ENCODE measurements around the gene MTRF1. TPM values are rescaled to one million over a fixed set of nuclear protein-coding genes. Genes with fewer than 3 reads are reported as not detected.

Gene MTRF1
- total RNA-seq, 5 donors from 2014 or later (not counting 1 experiment from before 2014, with no cell fraction given) = 22.1 to 35.5 (median 26.6) TPM

DNA sequence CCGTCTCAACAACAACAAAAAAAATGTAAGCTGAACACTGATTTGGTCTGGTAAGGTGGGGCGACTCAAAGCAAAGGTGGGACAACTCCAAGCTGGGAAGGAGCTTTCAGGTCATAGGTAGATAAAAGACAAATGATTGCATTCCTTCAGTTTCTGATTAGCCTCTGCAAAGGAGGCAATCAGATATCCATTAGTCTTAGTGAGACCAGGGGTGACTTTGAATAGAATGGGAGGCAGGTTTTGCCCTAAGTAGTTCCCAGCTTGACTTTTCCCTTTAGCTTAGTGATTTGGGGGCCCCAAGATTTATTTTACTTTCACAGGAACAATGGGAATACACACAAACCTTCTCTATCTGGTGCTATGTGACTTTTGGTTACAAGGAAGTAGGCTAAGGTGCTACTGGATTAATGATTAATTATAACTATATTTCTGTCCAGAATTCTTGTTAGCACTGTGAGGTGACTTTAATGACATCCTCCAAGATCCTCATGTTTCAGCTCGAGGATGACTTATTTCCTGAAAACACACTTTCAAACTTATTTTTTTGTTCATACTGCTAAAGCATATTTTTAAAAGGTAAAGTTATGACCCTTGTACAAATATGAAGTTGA is 10.6 kb upstream of the MTRF1 start:
- peaks cover 8 to 15% of the 10 kb centered on the region in 2 experiments for H3K4me1 ChIP-seq (ENCODE audit: control insufficient read depth in 1 of 2, extremely low read depth in 1 of 2, insufficient read depth in 2 of 2, low read length in 2 of 2)

GRCh38 chr13:41271456-41272285 is 8.3 kb upstream of the MTRF1 start:
- H3K27ac ChIP-seq (ENCODE audit: low read length) = peak overlapping the region; percentile 53
- 33% methylated on average over 3 of the region's 6 CpGs for WGBS (ENCODE audit: insufficient coverage)
- ATAC-seq (replicated peaks in 1 of 4) (peak; percentile 82 to 91 (median 86)), DNase-seq (peak in 14 of 35 experiments; percentile 1 to 49 (median 16))
- Mint-ChIP-seq H3K4me1 (peaks cover 21 to 29% (median 26%) of the 10 kb centered on the region in 3 donors), H3K36me3 (no peaks in the 10 kb centered on the region), H3K27ac (peak overlapping the region; percentile 96 to 97), H3K27me3 (no peaks in the 10 kb centered on the region), H3K4me3 (peak overlapping the region in 2 of 3 donors; percentile 49 to 69), H3K9me3 (peaks cover 0 to 7% (median 4%) of the 10 kb centered on the region in 3 donors)
- H3K9me3 ChIP-seq = no peaks in the 10 kb centered on the region
- POLR2A ChIA-PET = interaction anchor here in 1 of 2 donors (1.4 kb wide), 1 partner anchor 44 kb away, joined by 3 read pairs; no protein-coding TSS in a partner anchor
- peak overlapping the region in 1 of 2 donors; percentile 40 for H3K4me3 ChIP-seq (ENCODE audit: control insufficient read depth in 1 of 2, extremely low read depth in 1 of 2, low read length in 1 of 2)
- H3K4me1 ChIP-seq (ENCODE audit: control insufficient read depth in 1 of 2, extremely low read depth in 1 of 2, insufficient read depth in 2 of 2, low read length in 2 of 2) = peaks cover 12 to 18% of the 10 kb centered on the region in 2 experiments
- no peaks in the 10 kb centered on the region for H3K36me3 ChIP-seq (ENCODE audit: control insufficient read depth in 2 of 2, extremely low read depth in 1 of 2, insufficient read depth in 1 of 2, low read length in 1 of 2)
- CTCF ChIA-PET = no interaction called here
- no peaks in the 10 kb centered on the region for H3K27me3 ChIP-seq (replicated peaks in 1 of 2; ENCODE audit: control insufficient read depth in 2 of 2, extremely low read depth in 1 of 2, insufficient read depth in 2 of 2, low read length in 1 of 2)

More for the DNA sequence above, 10.6 kb upstream of the MTRF1 start:
- 100% methylated on average over 1 of the region's 3 CpGs for WGBS (ENCODE audit: insufficient coverage)
- no peaks in the 10 kb centered on the region for H3K9me3 ChIP-seq
- peak overlapping the region in 1 of 2 donors; percentile 23 for H3K27ac Mint-ChIP-seq
- no peaks in the 10 kb centered on the region for H3K36me3 Mint-ChIP-seq
- POLR2A ChIA-PET = interaction anchor here in 1 of 2 donors (0.6 kb wide), 1 partner anchor 39 kb away, joined by 3 read pairs; no protein-coding TSS in a partner anchor
- H3K4me3 ChIP-seq (ENCODE audit: control insufficient read depth in 1 of 2, extremely low read depth in 1 of 2, low read length in 1 of 2) = no peak overlapping the region
- H3K9me3 Mint-ChIP-seq = no peaks in the 10 kb centered on the region
- H3K27me3 ChIP-seq (replicated peaks in 1 of 2; ENCODE audit: control insufficient read depth in 2 of 2, extremely low read depth in 1 of 2, insufficient read depth in 2 of 2, low read length in 1 of 2) = no peaks in the 10 kb centered on the region
- peaks cover 20 to 35% (median 31%) of the 10 kb centered on the region in 3 donors for H3K4me1 Mint-ChIP-seq
- H3K27ac ChIP-seq (ENCODE audit: low read length) = no peak overlapping the region
- no peaks in the 10 kb centered on the region for H3K36me3 ChIP-seq (ENCODE audit: control insufficient read depth in 2 of 2, extremely low read depth in 1 of 2, insufficient read depth in 1 of 2, low read length in 1 of 2)
- no peak overlapping the region for H3K4me3 Mint-ChIP-seq
- DNase-seq (no peak), ATAC-seq (replicated peaks in 1 of 4) (no peak)
- CTCF ChIA-PET = interaction anchor here in 1 of 2 donors (0.7 kb wide), 3 partner anchors 11 to 999 kb away, joined by 3 to 4 read pairs (median 3); no protein-coding TSS in a partner anchor
- no peaks in the 10 kb centered on the region for H3K27me3 Mint-ChIP-seq

DNA sequence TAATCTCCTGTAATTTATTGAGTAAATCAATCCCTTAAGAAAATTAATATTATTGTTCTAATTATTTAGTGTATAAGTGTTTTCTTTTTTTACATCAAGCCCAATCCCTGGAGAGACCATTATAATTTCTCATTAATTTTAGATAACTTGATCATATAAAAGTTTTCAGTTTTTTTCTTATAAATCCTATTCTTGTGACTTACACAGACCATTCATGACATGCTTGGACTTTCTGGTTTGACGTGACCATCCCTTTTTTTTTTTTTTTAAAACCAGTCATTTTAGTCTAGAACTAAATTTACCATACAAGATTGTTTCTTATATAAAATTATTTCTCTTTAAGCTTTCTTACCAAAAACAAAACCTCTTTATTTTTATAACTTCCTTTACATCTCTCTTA is 5.4 kb upstream of the MTRF1 start:
- Mint-ChIP-seq H3K27ac (no peak overlapping the region), H3K36me3 (no peaks in the 10 kb centered on the region), H3K4me1 (peaks cover 21 to 28% (median 24%) of the 10 kb centered on the region in 3 donors), H3K4me3 (no peak overlapping the region), H3K9me3 (peaks cover 0 to 7% (median 4%) of the 10 kb centered on the region in 3 donors), H3K27me3 (no peaks in the 10 kb centered on the region)
- Histone ChIP-seq H3K36me3 (ENCODE audit: control insufficient read depth in 2 of 2, extremely low read depth in 1 of 2, insufficient read depth in 1 of 2, low read length in 1 of 2) (no peaks in the 10 kb centered on the region), H3K27ac (ENCODE audit: low read length) (no peak overlapping the region), H3K4me3 (ENCODE audit: control insufficient read depth in 1 of 2, extremely low read depth in 1 of 2, low read length in 1 of 2) (no peak overlapping the region), H3K4me1 (ENCODE audit: control insufficient read depth in 1 of 2, extremely low read depth in 1 of 2, insufficient read depth in 2 of 2, low read length in 2 of 2) (peaks cover 12 to 22% of the 10 kb centered on the region in 2 experiments), H3K27me3 (replicated peaks in 1 of 2; ENCODE audit: control insufficient read depth in 2 of 2, extremely low read depth in 1 of 2, insufficient read depth in 2 of 2, low read length in 1 of 2) (no peaks in the 10 kb centered on the region), H3K9me3 (no peaks in the 10 kb centered on the region)
- ChIA-PET CTCF (interaction anchor here in 1 of 2 donors (0.7 kb wide), 2 partner anchors 13 to 115 kb away, joined by 3 to 7 read pairs; no protein-coding TSS in a partner anchor), POLR2A (interaction anchor here in 1 of 2 donors (0.6 kb wide), 1 partner anchor 59 kb away, joined by 5 read pairs; no protein-coding TSS in a partner anchor)
- WGBS (ENCODE audit: insufficient coverage) = no CpG with 5 or more reads among the region's 1 CpG
- ATAC-seq (replicated peaks in 1 of 4) = no peak
- DNase-seq = peak in 1 of 35 experiments; percentile 22

DNA sequence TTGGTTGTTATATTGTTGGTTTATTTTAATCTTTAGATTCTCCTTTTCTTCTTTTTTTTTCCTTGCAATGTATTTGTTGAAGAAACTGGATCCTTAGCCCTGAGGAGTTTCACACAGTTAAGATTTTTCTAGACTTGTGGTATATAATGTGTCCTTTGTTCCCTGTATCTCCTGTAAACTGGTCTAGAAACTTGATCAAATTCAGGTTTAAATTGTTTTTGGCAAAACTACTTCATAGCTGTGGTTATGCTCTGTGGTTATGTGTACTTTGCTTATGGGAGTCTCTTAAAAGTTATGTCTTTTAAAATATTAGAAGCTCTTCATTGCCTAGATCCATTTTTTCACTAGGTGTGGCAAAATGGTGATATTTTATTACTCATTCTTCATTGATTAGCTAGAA is 3.7 kb upstream of the MTRF1 start:
- no peak for ATAC-seq (replicated peaks in 1 of 4)
- Mint-ChIP-seq H3K9me3 (peaks cover 0 to 7% (median 4%) of the 10 kb centered on the region in 3 donors), H3K27me3 (no peaks in the 10 kb centered on the region), H3K4me3 (peak overlapping the region in 1 of 3 donors; percentile 41), H3K27ac (peak overlapping the region; percentile 70 to 71), H3K4me1 (peaks cover 27 to 33% (median 30%) of the 10 kb centered on the region in 3 donors), H3K36me3 (peaks cover 2% of the 10 kb centered on the region)
- DNase-seq = no peak
- H3K9me3 ChIP-seq = no peaks in the 10 kb centered on the region
- no peak overlapping the region for H3K27ac ChIP-seq (ENCODE audit: low read length)
- H3K4me3 ChIP-seq (ENCODE audit: control insufficient read depth in 1 of 2, extremely low read depth in 1 of 2, low read length in 1 of 2) = no peak overlapping the region
- peaks cover 21 to 23% of the 10 kb centered on the region in 2 experiments for H3K4me1 ChIP-seq (ENCODE audit: control insufficient read depth in 1 of 2, extremely low read depth in 1 of 2, insufficient read depth in 2 of 2, low read length in 2 of 2)
- ChIA-PET CTCF (interaction anchor here (0.6 kb wide), 2 partner anchors 8 to 26 kb away, joined by 4 to 6 read pairs; no protein-coding TSS in a partner anchor), POLR2A (interaction anchor here in 1 of 2 donors (0.6 kb wide), 1 partner anchor 39 kb away, joined by 3 read pairs; no protein-coding TSS in a partner anchor)
- H3K27me3 ChIP-seq (replicated peaks in 1 of 2; ENCODE audit: control insufficient read depth in 2 of 2, extremely low read depth in 1 of 2, insufficient read depth in 2 of 2, low read length in 1 of 2) = no peaks in the 10 kb centered on the region
- no peaks in the 10 kb centered on the region for H3K36me3 ChIP-seq (ENCODE audit: control insufficient read depth in 2 of 2, extremely low read depth in 1 of 2, insufficient read depth in 1 of 2, low read length in 1 of 2)

DNA sequence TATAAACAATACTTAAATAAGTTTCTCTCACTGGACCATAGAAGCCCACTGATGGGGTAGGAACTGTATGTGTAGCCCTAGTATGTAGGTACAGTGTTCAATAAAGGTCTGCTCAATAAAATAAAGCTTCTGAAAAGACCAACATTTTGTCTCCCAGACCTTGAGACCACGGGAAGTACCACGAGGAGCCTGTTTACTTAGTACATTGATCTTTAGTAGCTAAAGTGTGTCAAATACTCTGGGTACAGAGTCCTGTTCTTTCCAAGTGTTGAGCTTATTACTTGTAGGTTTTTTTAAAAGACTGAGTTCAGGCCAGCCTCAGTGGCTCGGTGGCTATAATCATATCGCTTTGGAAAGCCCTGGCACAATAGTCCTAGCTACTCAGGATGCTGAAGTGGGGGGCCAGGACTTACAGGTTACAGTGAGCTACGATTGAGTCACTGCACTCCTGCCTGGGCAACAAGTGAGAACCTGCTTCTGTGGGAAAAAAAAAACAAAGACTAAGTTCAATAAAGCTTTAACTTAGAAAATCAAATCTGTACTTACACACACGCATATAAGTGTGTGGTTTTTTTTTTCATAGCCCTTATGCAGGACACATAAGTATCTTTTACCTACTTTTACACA is 3.4 kb downstream of the MTRF1 start:
- 95% methylated on average over 4 of the region's 6 CpGs for WGBS (ENCODE audit: insufficient coverage)
- Mint-ChIP-seq H3K4me3 (no peak overlapping the region), H3K27ac (no peak overlapping the region), H3K27me3 (no peaks in the 10 kb centered on the region), H3K9me3 (no peaks in the 10 kb centered on the region), H3K36me3 (peaks cover 32% of the 10 kb centered on the region), H3K4me1 (peaks cover 38 to 45% (median 38%) of the 10 kb centered on the region in 3 donors)
- ATAC-seq (replicated peaks in 1 of 4) (no peak), DNase-seq (no peak)
- Histone ChIP-seq H3K27ac (ENCODE audit: low read length) (no peak overlapping the region), H3K9me3 (no peaks in the 10 kb centered on the region), H3K36me3 (ENCODE audit: control insufficient read depth in 2 of 2, extremely low read depth in 1 of 2, insufficient read depth in 1 of 2, low read length in 1 of 2) (peaks cover 0 to 31% of the 10 kb centered on the region in 2 donors), H3K27me3 (replicated peaks in 1 of 2; ENCODE audit: control insufficient read depth in 2 of 2, extremely low read depth in 1 of 2, insufficient read depth in 2 of 2, low read length in 1 of 2) (no peaks in the 10 kb centered on the region), H3K4me3 (ENCODE audit: control insufficient read depth in 1 of 2, extremely low read depth in 1 of 2, low read length in 1 of 2) (no peak overlapping the region), H3K4me1 (ENCODE audit: control insufficient read depth in 1 of 2, extremely low read depth in 1 of 2, insufficient read depth in 2 of 2, low read length in 2 of 2) (peaks cover 6 to 9% of the 10 kb centered on the region in 2 experiments)
- CTCF ChIA-PET = interaction anchor here in 1 of 2 donors (0.6 kb wide), 3 partner anchors 13 to 906 kb away, joined by 3 to 4 read pairs (median 4); no protein-coding TSS in a partner anchor
- POLR2A ChIA-PET = interaction anchor here in 1 of 2 donors (0.5 kb wide), 1 partner anchor 69 kb away, joined by 14 read pairs; no protein-coding TSS in a partner anchor

Data from T-cell (primary cell).